K562 (cell line): ENCODE results near the gene DPM2. TPM values are rescaled to one million over a fixed set of nuclear protein-coding genes. Genes with fewer than 3 reads are reported as not detected.

ENCODE experiments used
- EP300 ChIP-seq: IDR thresholded peaks from 2 replicates; pipeline ENCODE4 v1.6.1; 2012; ENCODE audit warnings: low read length, improper control_type of control experiment
- FUS ChIP-seq: fragments of 200-400 bp; formaldehyde crosslinking; optimal IDR thresholded peaks from 2 replicates; pipeline ENCODE3; 2017; ENCODE audit warnings: low read depth, low read length
- HIVEP1 ChIP-seq: fragments of 250-450 bp; sonication (Bioruptor Pico); IDR thresholded peaks from 2 replicates; pipeline ENCODE4 v1.4.0; 2020; ENCODE audit warnings: mild to moderate bottlenecking
- JUNB ChIP-seq: fragments of 450-650 bp; formaldehyde crosslinking; conservative IDR thresholded peaks from 2 replicates; pipeline ENCODE4 v1.4.0; 2020; ENCODE audit warnings: mild to moderate bottlenecking
- JUND ChIP-seq, 2 experiments: IDR thresholded peaks; 2 replicates in 1 of 2; 3 replicates in 1 of 2; pipeline ENCODE4 v1.6.1; 2011; ENCODE audit warnings: borderline replicate concordance in 2 of 2, low read depth in 2 of 2, low read length in 2 of 2, improper control_type of control experiment in 1 of 2, missing biosample characterization in 1 of 2, missing genetic modification characterization in 1 of 2, missing genetic modification reagents in 1 of 2
- MAZ ChIP-seq, 2 experiments: fragments of 450-650 bp in 1 of 2; sonication (generic) in 1 of 2; formaldehyde crosslinking; IDR thresholded peaks in 1 of 2; conservative IDR thresholded peaks in 1 of 2; 2 replicates each; pipeline versions ENCODE4 v1.4.0 to v1.5.0; 2020; ENCODE audit warnings: mild to moderate bottlenecking in 1 of 2, missing genetic modification reagents in 1 of 2
- NFATC3 ChIP-seq: fragments of 450-650 bp; IDR thresholded peaks from 2 replicates; pipeline ENCODE4 v1.6.1; 2017; ENCODE audit warnings: mild to moderate bottlenecking
- NFRKB ChIP-seq: fragments of 450-650 bp; IDR thresholded peaks from 2 replicates; pipeline ENCODE4 v1.6.1; 2016; ENCODE audit warnings: low read depth
- PYGO2 ChIP-seq: fragments of 450-650 bp; IDR thresholded peaks from 2 replicates; pipeline ENCODE4 v1.6.1; 2016; ENCODE audit warnings: mild to moderate bottlenecking, missing genetic modification characterization, moderate library complexity, missing compliant biosample characterization
- RAD21 ChIP-seq, 2 experiments: fragments of 250-450 bp in 1 of 2; fragments of 450-650 bp in 1 of 2; sonication (Bioruptor Pico) in 1 of 2; formaldehyde crosslinking in 1 of 2; IDR thresholded peaks in 1 of 2; conservative IDR thresholded peaks in 1 of 2; 2 replicates each; pipeline versions ENCODE4 v1.4.0 to v1.8.0; 2020 to 2022; ENCODE audit warnings: mild to moderate bottlenecking in 2 of 2, moderate library complexity in 1 of 2
- RBBP5 ChIP-seq: fragments of 200-600 bp; sonication (generic); IDR thresholded peaks from 2 replicates; pipeline ENCODE4 v1.6.1; 2012; ENCODE audit warnings: borderline replicate concordance, mild to moderate bottlenecking, low read length, control low read depth, inconsistent platforms; ENCODE audit not compliant: insufficient read depth, poor library complexity, severe bottlenecking
- SREBF1 ChIP-seq: fragments of 150-350 bp; IDR thresholded peaks from 2 replicates; pipeline ENCODE4 v1.6.1; 2014; ENCODE audit warnings: antibody characterized with exemption, low read depth, low read length, borderline replicate concordance
- THAP12 ChIP-seq: fragments of 250-450 bp; sonication (Bioruptor Pico); IDR thresholded peaks from 2 replicates; pipeline ENCODE4 v1.9.0; 2021; ENCODE audit warnings: mild to moderate bottlenecking, inconsistent platforms
- ZBTB8A ChIP-seq: fragments of 450-650 bp; IDR thresholded peaks from 2 replicates; pipeline ENCODE4 v1.6.1; 2018; ENCODE audit warnings: mild to moderate bottlenecking, moderate library complexity; ENCODE audit not compliant: partially characterized antibody
- ZNF134 ChIP-seq: fragments of 250-450 bp; sonication (Bioruptor Pico); conservative IDR thresholded peaks from 2 replicates; pipeline ENCODE4 v1.4.0; 2020
- ZNF239 ChIP-seq: fragments of 250-450 bp; sonication (Bioruptor Pico); IDR thresholded peaks from 2 replicates; pipeline ENCODE4 v1.4.0; 2020; ENCODE audit warnings: mild to moderate bottlenecking
- ZNF311 ChIP-seq: fragments of 250-450 bp; sonication (Bioruptor Pico); IDR thresholded peaks from 2 replicates; pipeline ENCODE4 v1.4.0; 2020; ENCODE audit warnings: mild to moderate bottlenecking, moderate library complexity
- ZNF584 ChIP-seq: fragments of 200-800 bp; sonication (Bioruptor generic); IDR thresholded peaks from 2 replicates; pipeline ENCODE4 v1.6.1; 2016; ENCODE audit warnings: low read depth, mild to moderate bottlenecking, missing genetic modification characterization, missing compliant biosample characterization
- ZNF699 ChIP-seq: fragments of 250-450 bp; sonication (Bioruptor Pico); IDR thresholded peaks from 2 replicates; pipeline ENCODE4 v1.8.0; 2021; ENCODE audit warnings: mild to moderate bottlenecking, moderate library complexity; ENCODE audit not compliant: insufficient replicate concordance
- ZSCAN29 ChIP-seq: fragments of 450-650 bp; IDR thresholded peaks from 2 replicates; pipeline ENCODE4 v1.6.1; 2017
- polyA plus RNA-seq, 8 experiments: library from polyadenylated mRNA; depleted of rRNA in 4 of 8; stranded (reverse) in 5 of 8; unstranded in 3 of 8; fragments of >200 nt; fragmentation: Nextera tagmentation in 2 of 8; fragmentation: Illumina TruSeq in 1 of 8; extraction: Ambion mirVana in 2 of 8; extraction: Trizol in 1 of 8; gene quantifications; 2 replicates each; pipeline versions ENCODE4 v1.2.1 to v1.2.3, GENCODE V29; 2011 to 2014; ENCODE audit warnings: inconsistent platforms in 1 of 8, missing spikeins in 1 of 8
- total RNA-seq, 7 experiments: library from RNA; depleted of rRNA in 6 of 7; stranded (reverse); fragments of >200 nt in 6 of 7; fragmentation: Illumina TruSeq in 2 of 7; extraction: Trizol in 2 of 7; gene quantifications; 2 replicates each; pipeline versions ENCODE4 v1.2.1 to v1.2.3, GENCODE V29; 2011 to 2021; ENCODE audit warnings: low replicate concordance in 1 of 7
- TF ChIP-seq, protein P1 (sequence below): fragments of 250-450 bp; sonication (Bioruptor Pico); IDR thresholded peaks from 2 replicates; pipeline ENCODE4 v1.5.0; 2022; ENCODE audit warnings: mild to moderate bottlenecking

DPM2 gene
- total and polyA plus RNA-seq, 9 of the 15 experiments (the other 6 are each of a cell fraction or from before 2014, with no cell fraction given): 43.5 to 126 (median 71.1) TPM

DNA sequence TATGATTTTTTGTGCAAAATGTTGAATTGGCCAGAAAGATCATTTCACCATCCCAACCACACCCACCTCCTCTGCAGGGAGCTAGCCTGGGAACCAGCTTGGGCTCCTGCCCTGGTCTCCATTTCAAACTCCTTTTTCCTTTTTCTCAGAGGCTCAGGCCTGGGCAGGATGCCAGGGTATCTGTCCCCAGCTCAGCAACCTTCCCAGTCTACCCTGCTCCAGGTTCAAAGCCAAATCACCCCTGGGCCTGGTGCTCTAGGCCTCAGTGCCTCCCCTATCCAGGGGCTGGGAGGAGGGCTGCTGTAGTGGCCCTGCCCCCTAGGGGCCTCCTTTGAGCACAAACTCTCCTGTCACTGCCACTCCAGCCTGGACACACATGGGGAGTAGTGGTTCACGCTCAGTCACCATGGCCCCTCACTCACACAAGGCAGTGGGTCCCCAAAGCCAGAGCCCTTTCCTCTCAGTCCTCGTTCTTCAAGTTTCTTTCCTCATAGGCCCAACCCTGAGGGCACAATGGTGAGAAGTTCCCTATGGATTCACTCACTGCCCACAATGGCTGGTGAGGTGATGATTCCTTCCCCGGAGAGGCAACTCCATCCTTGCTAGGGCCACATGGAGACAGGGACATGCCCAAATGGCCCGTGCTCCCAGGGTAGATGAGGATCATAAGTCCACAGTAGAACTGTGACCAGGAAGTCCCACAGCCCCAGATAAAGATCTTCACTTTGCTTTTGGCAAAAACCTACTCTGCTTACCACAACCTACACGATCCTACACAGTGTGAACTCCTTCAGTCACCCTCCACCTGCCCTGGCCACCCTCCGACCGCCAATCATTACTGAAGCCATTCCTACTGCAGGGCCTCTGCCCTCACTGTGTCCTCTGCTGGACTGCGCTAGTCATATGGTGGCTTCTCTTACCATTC is 19.2 kb downstream of the DPM2 start (continued):
- TF ChIP-seq HIVEP1 (CRISPR knock-in tag) (no peak), RBBP5 (no peak), JUND (IDR thresholded peaks at IDR 0.05; ENCODE audit: borderline replicate concordance, low read depth, low read length) (no peak), JUND (tag; IDR thresholded peaks at IDR 0.05; ENCODE audit: borderline replicate concordance, low read depth, low read length) (no peak; the same call in 2 of the 3 replicates), ZNF134 (no peak), ZNF311 (CRISPR knock-in tag) (no peak), JUNB (CRISPR knock-in tag) (no peak), ZSCAN29 (no peak), RAD21 (CRISPR knock-in tag; conservative IDR thresholded peaks at IDR 0.05 in 1 of 2, IDR thresholded peaks at IDR 0.05 in 1 of 2) (peak in 1 of 2 experiments; percentile 62; a peak in 3 of 4 replicates), EP300 (no peak), ZBTB8A (no peak), ZNF584 (CRISPR knock-in tag) (no peak), THAP12 (CRISPR knock-in tag) (no peak), PYGO2 (tag) (no peak), NFATC3 (no peak), FUS (no peak), SREBF1 (no peak), MAZ (CRISPR knock-in tag; conservative IDR thresholded peaks at IDR 0.05 in 1 of 2, IDR thresholded peaks at IDR 0.05 in 1 of 2) (peak; percentile 30 to 41; a peak in 2 of 4 replicates), ZNF699 (CRISPR knock-in tag) (no peak), NFRKB (no peak), ZNF239 (CRISPR knock-in tag) (no peak)
- TF ChIP-seq, protein P1, sequence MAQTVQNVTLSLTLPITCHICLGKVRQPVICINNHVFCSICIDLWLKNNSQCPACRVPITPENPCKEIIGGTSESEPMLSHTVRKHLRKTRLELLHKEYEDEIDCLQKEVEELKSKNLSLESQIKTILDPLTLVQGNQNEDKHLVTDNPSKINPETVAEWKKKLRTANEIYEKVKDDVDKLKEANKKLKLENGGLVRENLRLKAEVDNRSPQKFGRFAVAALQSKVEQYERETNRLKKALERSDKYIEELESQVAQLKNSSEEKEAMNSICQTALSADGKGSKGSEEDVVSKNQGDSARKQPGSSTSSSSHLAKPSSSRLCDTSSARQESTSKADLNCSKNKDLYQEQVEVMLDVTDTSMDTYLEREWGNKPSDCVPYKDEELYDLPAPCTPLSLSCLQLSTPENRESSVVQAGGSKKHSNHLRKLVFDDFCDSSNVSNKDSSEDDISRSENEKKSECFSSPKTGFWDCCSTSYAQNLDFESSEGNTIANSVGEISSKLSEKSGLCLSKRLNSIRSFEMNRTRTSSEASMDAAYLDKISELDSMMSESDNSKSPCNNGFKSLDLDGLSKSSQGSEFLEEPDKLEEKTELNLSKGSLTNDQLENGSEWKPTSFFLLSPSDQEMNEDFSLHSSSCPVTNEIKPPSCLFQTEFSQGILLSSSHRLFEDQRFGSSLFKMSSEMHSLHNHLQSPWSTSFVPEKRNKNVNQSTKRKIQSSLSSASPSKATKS (CRISPR knock-in tag): no peak
